Measurements from ENCODE around the gene RGL4. TPM values are rescaled to one million over a fixed set of nuclear protein-coding genes. Genes with fewer than 3 reads are reported as not detected.

Gene RGL4
- polyA plus RNA-seq, 3 donors: 2.3 to 2.4 (median 2.3) TPM

GRCh38 chr22:23704829-23705228 is 14.0 kb downstream of the RGL4 start:
- H3K9me3 Mint-ChIP-seq: no peaks in the 10 kb centered on the region
- no peak for DNase-seq
- Histone ChIP-seq H3K9me3 (replicated peaks in 1 of 2; ENCODE audit: control insufficient read depth in 1 of 2, insufficient read depth in 1 of 2, low read length in 2 of 2) (no peaks in the 10 kb centered on the region), H3K9ac (ENCODE audit: insufficient read depth, low read length, poor library complexity, severe bottlenecking) (no peak overlapping the region), H3K27me3 (ENCODE audit: control insufficient read depth in 2 of 2, insufficient read depth in 2 of 2, low read length in 2 of 2) (no peaks in the 10 kb centered on the region), H3K4me2 (replicated peaks; ENCODE audit: extremely low read depth, low read length, poor library complexity, severe bottlenecking) (no peak overlapping the region), H2AFZ (ENCODE audit: insufficient read depth, low read depth, low read length, poor library complexity, severe bottlenecking) (no peak overlapping the region), H3K27ac (ENCODE audit: low read depth in 1 of 2, low read length in 2 of 2) (no peak overlapping the region), H3K4me3 (replicated peaks in 1 of 3; ENCODE audit: low read depth in 2 of 3, low read length in 3 of 3) (no peak overlapping the region), H3K4me1 (ENCODE audit: control insufficient read depth in 1 of 2, insufficient read depth in 2 of 2, low read length in 2 of 2) (no peaks in the 10 kb centered on the region), H3K79me2 (ENCODE audit: insufficient read depth, low read length) (peaks cover 43% of the 10 kb centered on the region), H4K20me1 (ENCODE audit: insufficient read depth, low read length) (peaks cover 38% of the 10 kb centered on the region), H3K36me3 (replicated peaks in 1 of 2; ENCODE audit: control insufficient read depth in 1 of 2, insufficient read depth in 2 of 2, low read length in 2 of 2) (peaks cover 96 to 100% of the 10 kb centered on the region in 2 donors)
- H3K4me1 Mint-ChIP-seq: no peaks in the 10 kb centered on the region
- H3K4me3 Mint-ChIP-seq: no peak overlapping the region
- WGBS (ENCODE audit: insufficient coverage): no CpG with 5 or more reads among the region's 3 CpGs
- H3K27ac Mint-ChIP-seq: peak overlapping the region in 3 of 7 donors; percentile 1 to 63 (median 28)
- no peak for TF ChIP-seq CTCF (IDR thresholded peaks at IDR 0.05)
- intact Hi-C loops (cut with micrococcal nuclease): no loop called here
- H3K27me3 Mint-ChIP-seq (ENCODE audit: low read depth in 3 of 3): peaks cover 0 to 4% (median 0%) of the 10 kb centered on the region in 3 donors
- peaks cover 98% of the 10 kb centered on the region in 2 donors for H3K36me3 Mint-ChIP-seq

- Mint-ChIP-seq H3K27me3 (ENCODE audit: low read depth in 3 of 3) (peaks cover 0 to 4% (median 0%) of the 10 kb centered on the region in 3 donors), H3K4me3 (no peak overlapping the region), H3K36me3 (peaks cover 99% of the 10 kb centered on the region in 2 donors), H3K4me1 (no peaks in the 10 kb centered on the region), H3K9me3 (no peaks in the 10 kb centered on the region), H3K27ac (peak overlapping the region in 2 of 7 donors; percentile 18 to 28)
- Histone ChIP-seq H3K27me3 (ENCODE audit: control insufficient read depth in 2 of 2, insufficient read depth in 2 of 2, low read length in 2 of 2) (no peaks in the 10 kb centered on the region), H3K9me3 (replicated peaks in 1 of 2; ENCODE audit: control insufficient read depth in 1 of 2, insufficient read depth in 1 of 2, low read length in 2 of 2) (no peaks in the 10 kb centered on the region), H4K20me1 (ENCODE audit: insufficient read depth, low read length) (peaks cover 38% of the 10 kb centered on the region), H3K4me3 (replicated peaks in 1 of 3; ENCODE audit: low read depth in 2 of 3, low read length in 3 of 3) (no peak overlapping the region), H3K36me3 (replicated peaks in 1 of 2; ENCODE audit: control insufficient read depth in 1 of 2, insufficient read depth in 2 of 2, low read length in 2 of 2) (peaks cover 96 to 100% of the 10 kb centered on the region in 2 donors), H3K4me2 (replicated peaks; ENCODE audit: extremely low read depth, low read length, poor library complexity, severe bottlenecking) (no peak overlapping the region), H3K4me1 (ENCODE audit: control insufficient read depth in 1 of 2, insufficient read depth in 2 of 2, low read length in 2 of 2) (no peaks in the 10 kb centered on the region), H3K27ac (ENCODE audit: low read depth in 1 of 2, low read length in 2 of 2) (no peak overlapping the region), H2AFZ (ENCODE audit: insufficient read depth, low read depth, low read length, poor library complexity, severe bottlenecking) (no peak overlapping the region), H3K9ac (ENCODE audit: insufficient read depth, low read length, poor library complexity, severe bottlenecking) (no peak overlapping the region), H3K79me2 (ENCODE audit: insufficient read depth, low read length) (peaks cover 43% of the 10 kb centered on the region)
- no peak for TF ChIP-seq CTCF (IDR thresholded peaks at IDR 0.05)
- no CpG with 5 or more reads among the region's 3 CpGs for WGBS (ENCODE audit: insufficient coverage)
- DNase-seq: no peak
- intact Hi-C loops (cut with micrococcal nuclease): no loop called here
These were observed 14.5 kb downstream of the RGL4 start for GRCh38 chr22:23705358-23705757.

Data from CD14-positive monocyte (primary cell).